ENCODE measurements around the gene SLC25A1.

SLC25A1 gene

DNA sequence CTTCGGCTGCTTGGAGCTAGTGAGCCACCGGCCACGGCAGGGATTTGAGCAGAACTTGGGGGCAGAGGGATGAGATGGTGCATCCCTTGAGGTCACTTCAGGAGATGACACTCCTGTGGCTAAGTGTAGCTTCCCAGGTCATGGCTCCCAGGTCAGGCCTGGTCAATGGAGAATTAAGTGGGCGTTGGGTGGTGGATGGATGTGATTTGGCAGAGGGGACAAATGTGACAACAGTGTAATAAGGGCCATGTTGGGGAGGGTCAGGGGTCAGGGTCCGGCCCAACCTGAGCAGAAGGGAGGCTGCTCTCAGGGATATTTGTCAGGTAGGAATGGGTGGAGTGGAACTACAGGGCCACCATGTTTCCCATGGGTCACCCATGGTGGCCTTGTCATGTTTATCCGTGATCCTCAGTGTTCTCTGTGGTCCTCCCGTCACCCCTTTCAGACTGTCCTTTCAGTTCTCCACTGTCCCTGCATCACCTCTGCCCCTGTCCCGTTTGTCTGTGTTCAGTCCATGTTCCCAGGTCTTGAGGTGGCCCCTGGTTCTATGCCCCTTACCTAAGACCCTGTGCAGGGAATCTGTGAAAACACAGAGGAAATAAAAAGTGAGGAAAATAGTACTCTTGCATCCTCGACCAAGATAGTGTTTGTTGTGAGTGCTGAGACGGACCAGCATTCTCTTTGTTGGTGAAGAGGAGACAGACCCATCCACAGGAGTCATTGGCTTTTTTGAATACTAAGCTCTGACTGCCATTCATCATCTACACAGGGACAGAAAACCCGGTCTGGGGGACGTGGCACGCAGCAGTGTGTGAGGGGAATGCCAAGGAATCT lies 6.1 kb downstream of the SLC25A1 start:
- peak overlapping the region; percentile 98 for H3K9ac ChIP-seq (ENCODE audit: low read depth, low read length, poor library complexity, severe bottlenecking)
- peaks cover 25% of the 10 kb centered on the region for H4K20me1 ChIP-seq (ENCODE audit: insufficient read depth, low read length, poor library complexity, severe bottlenecking)
- H3K9me3 ChIP-seq (ENCODE audit: insufficient read depth, low read depth, low read length) = no peaks in the 10 kb centered on the region
- H3K27me3 ChIP-seq (ENCODE audit: insufficient read depth, low read length, poor library complexity, severe bottlenecking) = no peaks in the 10 kb centered on the region
- H3K4me2 ChIP-seq (ENCODE audit: low read depth, low read length, poor library complexity, severe bottlenecking) = peak overlapping the region; percentile 94
- peaks cover 38% of the 10 kb centered on the region for H3K4me1 ChIP-seq (ENCODE audit: insufficient read depth, low read length, poor library complexity, severe bottlenecking)
- H3K36me3 ChIP-seq (ENCODE audit: insufficient read depth, low read length) = no peaks in the 10 kb centered on the region
- no peaks in the 10 kb centered on the region for H3K9me2 ChIP-seq (replicated peaks; ENCODE audit: low read depth, low read length)
- TF ChIP-seq, protein P1, sequence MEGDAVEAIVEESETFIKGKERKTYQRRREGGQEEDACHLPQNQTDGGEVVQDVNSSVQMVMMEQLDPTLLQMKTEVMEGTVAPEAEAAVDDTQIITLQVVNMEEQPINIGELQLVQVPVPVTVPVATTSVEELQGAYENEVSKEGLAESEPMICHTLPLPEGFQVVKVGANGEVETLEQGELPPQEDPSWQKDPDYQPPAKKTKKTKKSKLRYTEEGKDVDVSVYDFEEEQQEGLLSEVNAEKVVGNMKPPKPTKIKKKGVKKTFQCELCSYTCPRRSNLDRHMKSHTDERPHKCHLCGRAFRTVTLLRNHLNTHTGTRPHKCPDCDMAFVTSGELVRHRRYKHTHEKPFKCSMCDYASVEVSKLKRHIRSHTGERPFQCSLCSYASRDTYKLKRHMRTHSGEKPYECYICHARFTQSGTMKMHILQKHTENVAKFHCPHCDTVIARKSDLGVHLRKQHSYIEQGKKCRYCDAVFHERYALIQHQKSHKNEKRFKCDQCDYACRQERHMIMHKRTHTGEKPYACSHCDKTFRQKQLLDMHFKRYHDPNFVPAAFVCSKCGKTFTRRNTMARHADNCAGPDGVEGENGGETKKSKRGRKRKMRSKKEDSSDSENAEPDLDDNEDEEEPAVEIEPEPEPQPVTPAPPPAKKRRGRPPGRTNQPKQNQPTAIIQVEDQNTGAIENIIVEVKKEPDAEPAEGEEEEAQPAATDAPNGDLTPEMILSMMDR (conservative IDR thresholded peaks at IDR 0.05; ENCODE audit: low read length) = no peak
- no peak for TF ChIP-seq EZH2phosphoT487 (IDR thresholded peaks at IDR 0.05; ENCODE audit: borderline replicate concordance)
- H3F3A ChIP-seq (ENCODE audit: low read depth) = no peaks in the 10 kb centered on the region
- peaks cover 46% of the 10 kb centered on the region for H3K79me2 ChIP-seq (ENCODE audit: insufficient read depth, low read length)
- H2AFZ ChIP-seq (ENCODE audit: low read length) = peak overlapping the region; percentile 92; the same call in 1 of the 2 replicates
- H3K4me3 ChIP-seq (ENCODE audit: low read length, poor library complexity, severe bottlenecking) = peak overlapping the region; percentile 98

DNA sequence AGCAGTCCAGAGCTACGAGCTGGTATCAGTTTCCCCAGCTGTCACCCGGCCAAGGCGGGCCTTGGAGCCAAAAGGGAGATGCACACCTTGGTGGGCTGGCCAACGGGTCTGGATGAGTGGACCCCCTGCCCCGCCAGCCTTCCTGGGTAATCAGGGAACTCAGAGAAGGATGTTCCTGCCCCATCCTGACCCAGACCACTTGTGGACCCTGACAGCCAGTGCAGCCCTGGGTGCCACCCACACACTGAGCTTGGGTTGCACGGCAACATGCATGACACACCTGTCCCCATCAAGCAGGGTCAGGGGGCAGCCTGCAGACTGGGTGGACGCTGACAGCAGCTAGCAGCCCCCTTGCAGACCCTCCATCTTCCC lies 8.6 kb downstream of the SLC25A1 start:
- H3K4me1 ChIP-seq (ENCODE audit: insufficient read depth, low read length, poor library complexity, severe bottlenecking) = peaks cover 22% of the 10 kb centered on the region
- peaks cover 34% of the 10 kb centered on the region for H3K79me2 ChIP-seq (ENCODE audit: insufficient read depth, low read length)
- TF ChIP-seq EZH2phosphoT487 (IDR thresholded peaks at IDR 0.05; ENCODE audit: borderline replicate concordance) = no peak
- TF ChIP-seq, protein P1 (conservative IDR thresholded peaks at IDR 0.05; ENCODE audit: low read length) = no peak
- no peak overlapping the region for H3K4me2 ChIP-seq (ENCODE audit: low read depth, low read length, poor library complexity, severe bottlenecking)
- H3K27me3 ChIP-seq (ENCODE audit: insufficient read depth, low read length, poor library complexity, severe bottlenecking) = no peaks in the 10 kb centered on the region
- H3F3A ChIP-seq (ENCODE audit: low read depth) = no peaks in the 10 kb centered on the region
- no peaks in the 10 kb centered on the region for H3K9me3 ChIP-seq (ENCODE audit: insufficient read depth, low read depth, low read length)
- no peak overlapping the region for H3K9ac ChIP-seq (ENCODE audit: low read depth, low read length, poor library complexity, severe bottlenecking)
- no peak overlapping the region for H2AFZ ChIP-seq (ENCODE audit: low read length)
- no peak overlapping the region for H3K4me3 ChIP-seq (ENCODE audit: low read length, poor library complexity, severe bottlenecking)
- no peaks in the 10 kb centered on the region for H3K9me2 ChIP-seq (replicated peaks; ENCODE audit: low read depth, low read length)
- no peaks in the 10 kb centered on the region for H3K36me3 ChIP-seq (ENCODE audit: insufficient read depth, low read length)
- peaks cover 14% of the 10 kb centered on the region for H4K20me1 ChIP-seq (ENCODE audit: insufficient read depth, low read length, poor library complexity, severe bottlenecking)

DNA sequence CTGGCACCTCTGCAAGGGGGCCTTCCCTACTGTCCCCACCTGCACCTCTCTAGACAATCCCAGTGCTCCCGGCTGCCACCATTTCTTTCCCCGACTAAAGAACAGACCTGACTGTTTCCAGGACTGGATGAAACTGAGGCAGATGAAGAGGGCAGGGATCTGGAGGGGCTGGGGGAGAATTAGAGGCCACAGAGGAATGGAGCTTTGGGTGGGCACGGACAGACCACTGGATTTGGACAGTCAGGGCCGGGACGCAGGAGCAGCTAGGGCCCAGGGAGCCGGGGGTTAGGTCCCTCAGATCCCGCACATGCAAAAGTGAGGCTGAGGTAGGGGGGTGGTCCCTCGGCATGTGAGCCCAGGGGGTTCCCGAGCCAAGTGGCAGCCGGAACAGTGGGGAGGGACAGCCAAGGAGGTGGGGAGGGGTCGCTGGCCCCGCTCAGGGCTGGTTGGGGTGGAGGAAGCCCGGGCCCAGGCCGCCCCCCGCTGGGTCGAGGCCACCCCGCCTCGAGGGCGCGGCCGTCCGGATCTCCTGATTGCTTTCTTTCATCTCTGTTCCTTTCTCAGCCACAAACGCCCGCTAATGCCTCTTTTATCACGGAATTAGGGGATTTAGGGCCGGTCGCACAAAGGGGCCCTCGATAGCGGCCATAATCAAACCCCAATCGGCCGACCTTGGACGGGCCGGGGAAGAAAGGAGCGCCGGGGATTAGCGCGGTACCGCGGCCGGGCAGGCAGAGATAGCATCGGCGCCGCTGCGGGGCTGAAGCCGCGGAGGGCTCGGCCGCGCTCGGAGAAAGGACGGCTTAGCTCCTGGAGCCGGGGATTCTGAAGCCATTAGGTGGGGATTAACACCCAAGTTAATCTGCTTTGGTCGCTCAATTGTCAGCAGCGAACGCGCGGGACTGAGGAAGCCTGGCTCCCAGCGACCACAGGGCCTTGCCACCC lies 9.3 kb downstream of the SLC25A1 start:
- H3K79me2 ChIP-seq (ENCODE audit: insufficient read depth, low read length) = peaks cover 28% of the 10 kb centered on the region
- H3K4me3 ChIP-seq (ENCODE audit: low read length, poor library complexity, severe bottlenecking) = no peak overlapping the region
- no peak overlapping the region for H3K4me2 ChIP-seq (ENCODE audit: low read depth, low read length, poor library complexity, severe bottlenecking)
- H3K36me3 ChIP-seq (ENCODE audit: insufficient read depth, low read length) = no peaks in the 10 kb centered on the region
- no peak overlapping the region for H3K9ac ChIP-seq (ENCODE audit: low read depth, low read length, poor library complexity, severe bottlenecking)
- H3F3A ChIP-seq (ENCODE audit: low read depth) = no peaks in the 10 kb centered on the region
- TF ChIP-seq, protein P1 (conservative IDR thresholded peaks at IDR 0.05; ENCODE audit: low read length) = no peak
- no peak for TF ChIP-seq EZH2phosphoT487 (IDR thresholded peaks at IDR 0.05; ENCODE audit: borderline replicate concordance)
- H2AFZ ChIP-seq (ENCODE audit: low read length) = no peak overlapping the region
- H3K9me3 ChIP-seq (ENCODE audit: insufficient read depth, low read depth, low read length) = no peaks in the 10 kb centered on the region
- peaks cover 14% of the 10 kb centered on the region for H4K20me1 ChIP-seq (ENCODE audit: insufficient read depth, low read length, poor library complexity, severe bottlenecking)
- no peaks in the 10 kb centered on the region for H3K27me3 ChIP-seq (ENCODE audit: insufficient read depth, low read length, poor library complexity, severe bottlenecking)
- H3K4me1 ChIP-seq (ENCODE audit: insufficient read depth, low read length, poor library complexity, severe bottlenecking) = peaks cover 22% of the 10 kb centered on the region
- no peaks in the 10 kb centered on the region for H3K9me2 ChIP-seq (replicated peaks; ENCODE audit: low read depth, low read length)

All from Loucy (cell line).